ENCODE measurements around the gene CPT1C. TPM values are rescaled to one million over a fixed set of nuclear protein-coding genes. Genes with fewer than 3 reads are reported as not detected.

Gene CPT1C
- total and polyA plus RNA-seq, 2 donors (not counting 3 experiments of a cell fraction or from before 2014, with no cell fraction given), result 45.7 to 80.8 TPM

- TF ChIP-seq GATA2 (IDR thresholded peaks at IDR 0.05; ENCODE audit: insufficient read depth, insufficient read length, low read depth, low read length) (no peak), MYC (IDR thresholded peaks at IDR 0.05; ENCODE audit: low read depth, low read length) (peak; percentile 56), POLR2AphosphoS5 (IDR thresholded peaks at IDR 0.05; ENCODE audit: insufficient read depth, low read depth, low read length) (peak; percentile 47), FOS (IDR thresholded peaks at IDR 0.05; ENCODE audit: borderline replicate concordance, insufficient read depth, low read length) (peak; percentile 9), POLR2A (IDR thresholded peaks at IDR 0.05; ENCODE audit: low read depth, low read length) (peak; percentile 72), CTCF (IDR thresholded peaks at IDR 0.05; ENCODE audit: extremely low read depth in 1 of 2, insufficient read depth in 1 of 2, low read depth in 1 of 2, low read length in 2 of 2) (no peak), JUN (IDR thresholded peaks at IDR 0.05; ENCODE audit: borderline replicate concordance, insufficient read depth, insufficient read length, low read depth) (peak; percentile 48), MAX (IDR thresholded peaks at IDR 0.05; ENCODE audit: insufficient read depth, insufficient read length) (peak; percentile 20), EZH2 (IDR thresholded peaks at IDR 0.05; ENCODE audit: borderline replicate concordance, low read depth, low read length, severe bottlenecking) (no peak)
- peaks cover 53% of the 10 kb centered on the region for H3K79me2 ChIP-seq (ENCODE audit: control insufficient read depth, insufficient read depth, low read length)
- CTCF ChIA-PET, result interaction anchor here (0.7 to 2.4 kb wide), 4 partner anchors 23 to 72 kb away, joined by 3 to 9 read pairs (median 4); partner anchors contain the start of genes BCL2L12, IRF3 and PRMT1
- peak within 1 kb of the TSS; percentile 99 for H3K9ac ChIP-seq (replicated peaks; ENCODE audit: extremely low read depth, insufficient read depth, low read length)
- H3K27ac ChIP-seq (ENCODE audit: insufficient read depth, low read depth, low read length), result peak within 1 kb of the TSS; percentile 99
- H3K4me1 ChIP-seq (ENCODE audit: control insufficient read depth, extremely low read depth, insufficient read depth, low read length), result peaks cover 33% of the 10 kb centered on the region
- H4K20me1 ChIP-seq (replicated peaks; ENCODE audit: control insufficient read depth, extremely low read depth, insufficient read depth, low read length), result no peaks in the 10 kb centered on the region
- H3K27me3 ChIP-seq (ENCODE audit: control insufficient read depth in 2 of 2, insufficient read depth in 2 of 2, low read length in 2 of 2), result no peaks in the 10 kb centered on the region
- DNase-seq (ENCODE audit: low read depth, low spot score), result peak; percentile 100
- H3K36me3 ChIP-seq (ENCODE audit: control insufficient read depth in 2 of 2, extremely low read depth in 1 of 2, insufficient read depth in 2 of 2, low read length in 2 of 2), result peaks cover 0 to 12% of the 10 kb centered on the region in 2 experiments
- peak within 1 kb of the TSS; percentile 96 for H3K4me2 ChIP-seq (ENCODE audit: insufficient read depth, low read length)
- FAIRE-seq, result peak; percentile 95
- no TSS peak for BruUV-seq (replicated peaks)
- H3K9me3 ChIP-seq (replicated peaks; ENCODE audit: control insufficient read depth, insufficient read depth, low read length), result no peaks in the 10 kb centered on the region
- H3K9me1 ChIP-seq (replicated peaks; ENCODE audit: control insufficient read depth, extremely low read depth, insufficient read depth, low read length), result no peaks in the 10 kb centered on the region
- dilution Hi-C loops (cut with MboI; ENCODE audit: extremely low pct_ligation_motif_present, low sequenced_read_pairs), result no loop called here
- intact Hi-C loops (cut with micrococcal nuclease), result loop anchor here (2.0 to 5.0 kb wide), 5 partner anchors 145 to 287 kb away; partner anchors contain the start of genes AKT1S1, ALDH16A1, ATF5 and NUP62
- H2AFZ ChIP-seq (ENCODE audit: low read depth, low read length), result peak within 1 kb of the TSS; percentile 42
- POLR2A ChIA-PET, result interaction anchor here (0.6 to 1.2 kb wide), 7 partner anchors 13 to 147 kb away, joined by 3 to 6 read pairs (median 4); partner anchors contain the start of genes BCL2L12, IRF3, PRMT1 and RCN3
- peak within 1 kb of the TSS; percentile 93 to 97 (median 96) for H3K4me3 ChIP-seq (replicated peaks in 1 of 3; ENCODE audit: insufficient read depth in 1 of 3, low read depth in 1 of 3, low read length in 3 of 3)
Observed at GRCh38 chr19:49641688-49642491, 49.0 kb upstream of the CPT1C start, which contains the start of gene SCAF1. TSS of gene SCAF1 (plus strand) at chr19:49642209. CDS start at chr19:49645027, 2,818 bp downstream.
